GM21390 (cell line): ENCODE measurements around the gene LYPD6B.

Experiments used
- ATAC-seq: cut with Tn5 transposase; IDR thresholded peaks from one replicate; pipeline ENCODE4 v1.9.1; 2021; ENCODE audit not compliant: unreplicated experiment

The LYPD6B gene

GRCh38 chr2:149038442-149039212 is at the start of gene LYPD6B:
Gene LYPD6B (plus strand): TSS chr2:149038699. CDS start chr2:149130949, 92,250 bp downstream.
- peak; percentile 76 for ATAC-seq

DNA sequence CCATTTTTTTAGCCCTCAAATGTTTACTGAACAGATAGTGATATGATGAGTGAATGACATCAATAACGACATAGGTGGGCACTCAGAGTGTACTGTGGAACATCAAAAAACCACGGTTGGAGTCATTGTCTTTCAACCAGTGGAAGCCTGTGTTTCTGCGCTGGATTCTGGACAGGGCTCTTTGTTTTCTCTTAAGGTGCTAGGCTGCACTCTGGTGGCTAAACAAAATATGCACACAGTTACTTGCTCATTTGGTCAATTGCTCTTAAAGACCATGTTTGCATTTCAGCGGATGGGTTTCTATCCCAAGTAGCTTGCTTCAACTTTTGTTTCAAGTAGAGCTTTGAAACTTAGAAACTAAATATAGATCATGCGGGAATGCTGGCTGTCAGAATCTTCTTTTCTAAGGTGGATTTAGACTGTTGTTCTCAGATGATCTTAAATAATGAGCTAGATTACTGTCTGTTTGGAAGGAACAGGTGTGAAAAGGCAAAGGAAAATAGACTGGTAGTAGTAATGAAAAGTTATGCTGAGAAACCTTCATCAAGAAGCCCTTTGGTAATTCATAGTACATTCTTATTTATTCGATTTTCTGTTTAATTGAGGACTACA is 48.5 kb upstream of the LYPD6B start:
- peak; percentile 93 for ATAC-seq

- ATAC-seq, result no peak
Observed at GRCh38 chr2:148990968-148991367, 47.5 kb upstream of the LYPD6B start.

DNA sequence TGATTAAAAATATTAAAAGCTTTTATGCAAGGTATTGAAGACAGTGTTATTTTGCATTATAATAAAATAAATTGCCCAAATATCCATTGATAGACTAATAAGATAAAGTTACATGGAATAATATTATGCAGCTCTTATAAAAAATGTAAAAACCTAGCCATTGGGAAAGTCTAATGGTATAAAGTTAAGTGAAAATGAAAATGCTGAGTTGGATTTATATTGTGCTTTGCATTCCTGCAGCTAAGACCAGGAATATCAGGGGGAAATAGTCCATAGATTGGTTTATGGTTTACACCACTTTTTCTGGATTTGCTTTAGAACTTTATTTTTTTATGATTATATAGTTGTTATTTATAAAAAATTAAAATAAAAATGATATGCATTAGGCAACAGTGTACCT is 46.1 kb upstream of the LYPD6B start:
- ATAC-seq, result no peak

- ATAC-seq, result no peak
Observed at GRCh38 chr2:148993351-148993750, 45.1 kb upstream of the LYPD6B start.

DNA sequence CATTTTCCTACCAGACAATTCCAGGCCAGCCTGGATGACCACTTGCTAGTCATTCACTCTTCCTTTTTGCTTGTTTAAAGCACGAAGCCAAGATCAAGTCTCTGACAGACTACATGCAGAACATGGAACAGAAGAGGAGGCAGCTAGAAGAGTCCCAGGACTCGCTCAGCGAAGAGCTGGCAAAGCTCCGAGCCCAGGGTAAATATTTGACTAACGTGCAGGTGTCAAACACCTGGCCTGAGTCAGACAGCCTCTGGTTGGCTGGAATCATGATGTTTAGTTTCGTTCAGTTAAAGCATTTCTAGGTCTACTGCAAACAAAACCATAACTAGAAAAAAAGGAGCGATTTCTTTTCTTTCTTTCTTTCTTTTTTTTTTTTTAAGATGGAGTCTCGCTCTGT is 44.2 kb upstream of the LYPD6B start:
- ATAC-seq, result no peak

DNA sequence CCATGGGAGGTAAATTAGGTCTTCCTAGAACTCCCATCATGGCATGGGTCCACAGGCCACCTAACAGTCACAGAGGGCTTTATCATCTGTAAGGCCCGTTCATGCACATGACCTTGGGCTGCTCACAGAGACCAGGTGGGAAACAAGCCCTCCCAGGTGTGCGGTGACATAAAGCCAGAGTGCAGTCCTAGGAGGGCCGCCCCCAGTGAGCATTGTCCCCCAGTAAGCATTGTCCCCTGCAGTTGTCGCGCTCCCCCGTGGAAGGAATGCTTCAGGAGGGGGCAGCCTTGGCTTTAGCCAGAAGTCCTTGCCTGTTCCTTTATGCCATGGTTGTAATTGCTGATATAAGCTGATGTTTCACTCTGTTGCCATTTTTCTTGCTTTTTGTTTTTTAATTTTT is 41.7 kb upstream of the LYPD6B start:
- no peak for ATAC-seq

GRCh38 chr2:148998165-148998830 is 40.2 kb upstream of the LYPD6B start:
- ATAC-seq, result no peak

GRCh38 chr2:148998831-148999200 is 39.7 kb upstream of the LYPD6B start:
- no peak for ATAC-seq

- no peak for ATAC-seq
Observed at GRCh38 chr2:148999451-148999921, 39.0 kb upstream of the LYPD6B start.

DNA sequence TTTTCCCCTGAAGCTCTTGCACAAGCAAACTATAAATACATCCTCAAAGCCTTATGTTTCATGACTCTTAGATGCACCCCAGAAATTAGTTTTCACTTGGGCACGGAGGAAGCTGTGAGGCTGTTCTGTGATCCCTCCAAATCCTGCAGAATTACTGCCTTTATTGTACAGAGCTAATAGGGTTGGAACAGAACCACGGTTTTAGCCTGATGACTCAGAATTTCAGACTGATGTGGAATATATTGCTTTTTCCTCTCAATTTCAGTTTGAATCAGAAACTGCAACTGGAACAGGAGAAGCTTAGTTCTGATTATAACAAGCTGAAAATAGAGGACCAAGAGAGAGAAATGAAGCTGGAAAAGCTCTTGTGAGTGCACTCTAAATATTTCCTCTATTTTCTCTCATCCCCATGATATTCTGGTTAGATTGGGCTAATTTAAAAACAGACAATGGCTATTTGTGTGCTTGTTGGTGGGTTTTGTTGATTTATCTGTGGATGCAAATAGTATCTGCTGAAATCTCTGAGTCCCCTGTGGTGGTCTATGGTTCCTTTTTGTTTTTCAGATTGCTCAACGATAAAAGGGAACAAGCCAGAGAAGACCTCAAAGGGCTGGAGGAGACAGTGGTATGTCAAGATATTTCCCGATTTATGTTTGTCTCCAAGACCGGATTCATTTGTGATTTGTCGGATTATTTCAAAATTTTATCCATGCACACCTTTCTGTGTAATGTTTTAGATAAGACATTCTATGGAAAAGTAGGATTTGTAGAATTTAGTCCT is 38.2 kb upstream of the LYPD6B start:
- no peak for ATAC-seq

GRCh38 chr2:149001496-149001895 is 37.0 kb upstream of the LYPD6B start:
- no peak for ATAC-seq

DNA sequence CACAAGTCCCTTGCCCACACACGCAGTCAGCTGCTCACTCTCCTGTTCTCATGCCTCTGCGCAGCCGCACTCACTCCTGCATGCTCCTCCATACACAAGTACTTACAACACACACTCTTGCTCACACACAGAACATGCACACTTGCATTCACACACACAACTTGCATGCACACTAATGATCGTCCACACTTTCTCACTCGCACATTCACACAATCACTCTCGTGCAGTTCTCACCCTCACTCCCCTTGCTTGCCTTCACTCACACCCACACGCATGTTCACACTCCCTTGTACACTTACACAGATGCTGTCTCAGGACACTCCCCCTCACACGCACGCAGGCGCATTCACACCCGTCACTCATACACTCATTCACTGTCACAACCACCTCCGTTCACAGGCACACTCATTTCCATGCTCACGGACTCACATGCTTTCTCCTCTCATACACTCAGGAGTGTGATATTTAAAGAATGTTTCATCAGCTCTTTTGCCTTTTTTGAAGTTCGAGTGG is 36.1 kb upstream of the LYPD6B start:
- no peak for ATAC-seq

GRCh38 chr2:149002891-149003740 is 35.4 kb upstream of the LYPD6B start:
- no peak for ATAC-seq

- no peak for ATAC-seq
Observed at GRCh38 chr2:149004836-149005235, 33.7 kb upstream of the LYPD6B start.

GRCh38 chr2:149005471-149006077 is 32.9 kb upstream of the LYPD6B start:
- ATAC-seq, result no peak

GRCh38 chr2:149006883-149007543 is 31.5 kb upstream of the LYPD6B start:
- no peak for ATAC-seq

DNA sequence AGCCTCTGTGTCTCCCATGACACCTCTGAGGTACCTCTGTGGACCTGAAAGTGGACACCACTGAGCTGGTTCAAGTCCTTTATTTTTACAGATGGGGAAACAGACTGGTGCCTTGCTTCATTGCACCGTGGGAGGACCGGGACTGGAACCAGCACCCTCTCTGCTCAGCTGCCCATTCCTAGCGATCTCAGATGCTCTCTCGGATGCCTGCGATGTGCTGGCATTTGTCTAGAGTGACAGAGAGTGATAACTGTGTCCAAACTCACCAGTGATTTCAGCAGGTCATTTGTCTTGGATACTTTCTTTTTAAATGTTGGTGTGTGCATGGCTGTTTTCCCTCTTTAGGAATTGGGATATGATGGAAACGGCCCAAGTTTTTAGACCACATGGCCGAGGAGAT is 30.1 kb upstream of the LYPD6B start:
- no peak for ATAC-seq
